Colonic mucosa (tissue), 4 donors: ENCODE results near the gene ZMYND15. TPM values are rescaled to one million over a fixed set of nuclear protein-coding genes. Genes with fewer than 3 reads are reported as not detected.

ENCODE experiments used
- DNase-seq: peaks from one replicate; pipeline ENCODE4 v3.0.0-alpha.2; 2020
- H3K27ac ChIP-seq: fragments of 200-600 bp; one replicate; pipeline ENCODE4 v1.8.0; 2021
- H3K27me3 ChIP-seq: fragments of 200-600 bp; one replicate; pipeline ENCODE4 v1.8.0; 2021
- H3K36me3 ChIP-seq: fragments of 200-600 bp; one replicate; pipeline ENCODE4 v1.8.0; 2021
- H3K4me1 ChIP-seq: fragments of 200-600 bp; one replicate; pipeline ENCODE4 v1.8.0; 2021; ENCODE audit warnings: mild to moderate bottlenecking
- H3K4me3 ChIP-seq: fragments of 200-600 bp; one replicate; pipeline ENCODE4 v1.8.0; 2021
- H3K9ac ChIP-seq, 2 donors: one replicate each; pipeline ENCODE4 v1.7.0; 2013; ENCODE audit warnings: control low read depth in 2 of 2, low read depth in 2 of 2, low read length in 2 of 2
- H3K9me3 ChIP-seq: fragments of 200-600 bp; one replicate; pipeline ENCODE4 v1.8.0; 2021
- intact Hi-C: fragments of 100-400 bp; cut with DNase I; formaldehyde crosslinking; loops from one replicate; pipeline ENCODE4 v1.14.1; 2022
- total RNA-seq, 2 donors: library from RNA; stranded (reverse); fragmentation: NEBNext Ultra II Directional in 1 of 2; extraction: Animal tissue kit (Norgen Biotek cat#: 25700) in 1 of 2; gene quantifications; one replicate each; pipeline ENCODE4 v1.2.1, GENCODE V29; 2021
- TF ChIP-seq, protein P1 (sequence below): fragments of 200-600 bp; IDR thresholded peaks from one replicate; pipeline ENCODE4 v1.8.0; 2022; ENCODE audit warnings: antibody characterized with exemption, mild to moderate bottlenecking
- donor health status: healthy.
- donor health status: DM: no; HTN: no; CAD: no.
- donor health status: DM: no; HTN: no; CAD: no.

ZMYND15 gene
- total RNA-seq, 2 donors from 2014 or later, result 0.89 to 1.2 TPM

DNA sequence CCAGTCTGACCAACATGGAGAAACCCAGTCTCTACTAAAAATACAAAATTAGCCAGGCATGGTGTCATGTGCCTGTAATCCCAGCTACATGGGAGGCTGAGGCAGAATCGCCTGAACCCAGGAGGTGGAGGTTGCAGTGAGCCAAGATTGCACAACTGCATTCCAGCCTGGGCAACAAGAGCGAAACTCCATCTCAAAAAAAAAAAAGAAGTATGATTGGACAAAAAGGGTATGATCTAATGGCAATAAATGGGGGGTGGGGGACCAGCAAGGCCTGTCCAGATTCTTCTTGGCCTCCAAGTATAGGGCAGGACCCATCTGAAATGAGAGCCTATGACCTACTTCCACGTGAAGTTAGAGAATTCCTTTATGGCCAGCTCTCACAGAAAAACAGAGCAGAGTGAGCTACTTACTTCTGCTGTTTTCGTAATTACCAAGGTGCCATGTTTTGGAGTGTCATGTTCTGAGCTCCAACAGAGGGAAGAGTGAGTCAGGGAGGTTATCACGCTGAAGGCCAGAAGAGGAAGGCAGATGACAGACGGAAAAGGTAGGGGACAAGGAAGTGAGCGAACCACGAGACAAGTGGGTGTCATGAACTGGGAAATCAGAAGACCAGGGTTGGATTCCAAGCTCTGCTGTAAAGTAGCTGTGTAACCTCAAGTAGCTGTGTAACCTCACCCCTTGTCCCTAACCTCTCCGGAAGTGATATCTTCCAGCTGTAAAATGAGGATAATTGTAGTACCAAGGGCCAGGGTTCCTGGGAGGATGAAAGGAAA lies 3.6 kb upstream of the ZMYND15 start:
- peaks cover 3% of the 10 kb centered on the region for H3K4me1 ChIP-seq
- no peak overlapping the region for H3K4me3 ChIP-seq
- H3K9ac ChIP-seq, result no peak overlapping the region
- H3K36me3 ChIP-seq, result no peaks in the 10 kb centered on the region
- no peak for DNase-seq
- TF ChIP-seq, protein P1, sequence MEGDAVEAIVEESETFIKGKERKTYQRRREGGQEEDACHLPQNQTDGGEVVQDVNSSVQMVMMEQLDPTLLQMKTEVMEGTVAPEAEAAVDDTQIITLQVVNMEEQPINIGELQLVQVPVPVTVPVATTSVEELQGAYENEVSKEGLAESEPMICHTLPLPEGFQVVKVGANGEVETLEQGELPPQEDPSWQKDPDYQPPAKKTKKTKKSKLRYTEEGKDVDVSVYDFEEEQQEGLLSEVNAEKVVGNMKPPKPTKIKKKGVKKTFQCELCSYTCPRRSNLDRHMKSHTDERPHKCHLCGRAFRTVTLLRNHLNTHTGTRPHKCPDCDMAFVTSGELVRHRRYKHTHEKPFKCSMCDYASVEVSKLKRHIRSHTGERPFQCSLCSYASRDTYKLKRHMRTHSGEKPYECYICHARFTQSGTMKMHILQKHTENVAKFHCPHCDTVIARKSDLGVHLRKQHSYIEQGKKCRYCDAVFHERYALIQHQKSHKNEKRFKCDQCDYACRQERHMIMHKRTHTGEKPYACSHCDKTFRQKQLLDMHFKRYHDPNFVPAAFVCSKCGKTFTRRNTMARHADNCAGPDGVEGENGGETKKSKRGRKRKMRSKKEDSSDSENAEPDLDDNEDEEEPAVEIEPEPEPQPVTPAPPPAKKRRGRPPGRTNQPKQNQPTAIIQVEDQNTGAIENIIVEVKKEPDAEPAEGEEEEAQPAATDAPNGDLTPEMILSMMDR, result no peak
- no peaks in the 10 kb centered on the region for H3K27me3 ChIP-seq
- intact Hi-C loops, result no loop called here
- H3K27ac ChIP-seq, result no peak overlapping the region
- no peaks in the 10 kb centered on the region for H3K9me3 ChIP-seq

DNA sequence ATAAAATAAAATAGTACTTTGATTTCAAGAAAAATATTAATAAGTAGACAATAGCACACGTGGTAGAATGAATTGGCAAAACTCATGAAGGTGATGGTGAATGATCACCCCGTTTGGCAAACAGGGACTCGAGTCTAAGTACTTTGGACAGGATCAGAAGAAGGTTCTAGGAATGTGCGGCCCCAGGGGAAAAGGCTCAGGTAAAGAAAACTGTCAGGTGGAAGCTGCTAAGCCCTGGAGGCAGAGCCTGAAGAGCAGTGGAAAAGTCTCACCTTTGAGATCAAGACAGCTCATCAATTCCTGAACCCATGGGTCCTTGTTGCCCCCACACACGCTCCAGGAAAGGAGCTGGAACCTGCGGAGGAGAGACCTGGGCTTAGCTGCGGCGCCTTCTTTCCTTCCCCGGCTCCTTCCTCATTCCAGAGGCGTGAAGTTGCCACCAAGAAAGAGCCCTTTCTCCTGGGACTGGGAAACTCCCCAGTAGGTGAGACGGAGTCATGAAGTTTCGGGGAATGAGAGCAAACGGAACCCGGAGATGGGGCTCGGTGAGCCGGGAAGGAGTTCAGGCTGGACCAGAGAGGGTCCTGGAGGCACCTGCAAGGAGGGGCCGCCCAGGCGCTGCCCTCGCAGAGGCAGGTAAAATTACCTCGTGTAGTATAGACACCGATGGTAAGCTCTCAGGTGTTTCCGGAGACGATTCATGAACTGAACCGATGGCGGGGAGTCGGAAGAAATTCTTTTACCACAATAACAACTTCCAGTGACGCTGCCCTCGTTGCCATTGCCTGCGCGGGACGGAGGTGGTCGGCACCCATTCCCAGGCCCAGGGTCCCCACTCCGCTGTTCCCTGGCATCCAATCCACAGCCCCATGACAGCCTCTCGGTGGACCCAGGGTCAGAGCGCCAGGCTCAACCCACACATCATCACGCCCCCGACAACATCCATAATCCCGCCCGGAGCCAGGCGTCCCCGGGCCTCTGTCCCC lies 1.2 kb upstream of the ZMYND15 start:
- TF ChIP-seq, protein P1, result no peak
- peak; percentile 65 for DNase-seq
- Histone ChIP-seq H3K9me3 (no peaks in the 10 kb centered on the region), H3K36me3 (no peaks in the 10 kb centered on the region), H3K9ac (peak overlapping the region; percentile 82 to 86), H3K4me3 (peak overlapping the region; percentile 89), H3K27ac (peak overlapping the region; percentile 61), H3K27me3 (no peaks in the 10 kb centered on the region), H3K4me1 (no peaks in the 10 kb centered on the region)
- intact Hi-C loops, result no loop called here

DNA sequence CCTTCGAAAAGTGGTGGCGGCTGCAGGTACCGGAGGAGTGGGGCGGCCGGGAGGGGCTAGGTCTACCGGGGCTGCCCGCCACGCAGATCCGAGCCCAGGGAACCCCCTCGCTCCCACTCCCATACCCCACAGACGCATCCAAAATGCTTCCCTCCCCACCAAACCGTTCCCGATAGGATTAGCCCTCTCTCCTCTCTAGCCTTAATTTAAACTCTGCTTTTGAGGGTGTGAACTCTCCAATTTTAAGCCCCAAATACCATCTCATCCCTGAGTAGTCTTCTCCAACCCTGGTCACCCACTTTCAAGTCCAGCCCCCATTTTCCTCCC lies 355 bp downstream of the ZMYND15 start:
- Histone ChIP-seq H3K36me3 (no peaks in the 10 kb centered on the region), H3K27ac (peak overlapping the region; percentile 61), H3K9me3 (no peaks in the 10 kb centered on the region), H3K27me3 (no peaks in the 10 kb centered on the region), H3K9ac (peak overlapping the region; percentile 35 to 86), H3K4me3 (peak overlapping the region; percentile 89), H3K4me1 (no peaks in the 10 kb centered on the region)
- no peak for DNase-seq
- TF ChIP-seq, protein P1, result no peak
- intact Hi-C loops, result no loop called here

DNA sequence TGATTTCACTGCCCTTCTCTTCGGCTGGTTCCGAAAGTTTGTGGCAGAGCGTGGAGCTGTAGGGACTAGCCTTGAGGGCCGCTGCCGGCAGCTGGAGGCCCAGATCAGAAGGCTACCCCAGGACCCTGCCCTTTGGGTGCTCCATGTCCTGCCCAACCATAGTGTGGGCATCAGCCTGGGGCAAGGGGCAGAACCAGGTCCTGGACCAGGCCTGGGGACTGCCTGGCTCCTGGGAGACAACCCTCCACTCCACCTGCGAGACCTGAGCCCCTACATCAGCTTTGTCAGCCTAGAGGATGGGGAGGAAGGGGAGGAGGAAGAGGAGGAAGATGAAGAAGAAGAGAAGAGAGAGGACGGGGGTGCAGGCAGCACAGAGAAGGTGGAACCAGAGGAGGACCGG lies 951 bp downstream of the ZMYND15 start:
- H3K27me3 ChIP-seq, result no peaks in the 10 kb centered on the region
- no peak overlapping the region for H3K9ac ChIP-seq
- no peak overlapping the region for H3K27ac ChIP-seq
- H3K4me1 ChIP-seq, result peaks cover 2% of the 10 kb centered on the region
- TF ChIP-seq, protein P1, result no peak
- H3K36me3 ChIP-seq, result no peaks in the 10 kb centered on the region
- H3K9me3 ChIP-seq, result no peaks in the 10 kb centered on the region
- intact Hi-C loops, result no loop called here
- no peak for DNase-seq
- H3K4me3 ChIP-seq, result no peak overlapping the region

DNA sequence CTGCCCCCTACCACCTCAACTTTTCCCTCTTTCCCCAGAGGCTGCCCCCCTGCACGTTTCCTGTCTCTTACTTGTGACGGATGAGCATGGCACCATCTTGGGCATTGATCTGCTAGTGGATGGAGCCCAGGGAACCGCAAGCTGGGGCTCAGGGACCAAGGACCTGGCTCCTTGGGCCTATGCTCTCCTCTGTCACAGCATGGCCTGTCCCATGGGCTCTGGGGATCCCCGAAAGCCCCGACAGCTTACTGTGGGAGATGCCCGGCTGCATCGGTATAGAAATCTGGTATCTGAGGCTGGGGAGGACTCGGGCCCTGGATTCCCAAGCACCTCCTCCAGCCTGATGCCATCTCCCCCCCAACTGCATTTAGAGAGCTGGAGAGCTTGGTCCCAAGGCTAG lies 1.9 kb downstream of the ZMYND15 start:
- no peak for DNase-seq
- Histone ChIP-seq H3K9ac (no peak overlapping the region), H3K9me3 (no peaks in the 10 kb centered on the region), H3K4me3 (no peak overlapping the region), H3K27ac (no peak overlapping the region), H3K4me1 (peaks cover 3% of the 10 kb centered on the region), H3K27me3 (no peaks in the 10 kb centered on the region), H3K36me3 (no peaks in the 10 kb centered on the region)
- intact Hi-C loops, result no loop called here
- TF ChIP-seq, protein P1, result no peak
